OCI-LY3 (cell line): ENCODE results near the gene SASH1.

Experiments
- H2AFZ ChIP-seq: fragments of 200-600, 300-600 bp; shearing (Covaris generic); 2 replicates; pipeline ENCODE4 v1.6.0; 2014; ENCODE audit warnings: antibody characterized with exemption, low read depth, low read length
- H3K27ac ChIP-seq: fragments of 200-600, 300-600 bp; sonication (generic); 2 replicates; pipeline ENCODE4 v1.5.1; 2014; ENCODE audit warnings: mild to moderate bottlenecking, low read length, moderate library complexity, mixed read lengths
- H3K27me3 ChIP-seq: fragments of 200-600, 300-600 bp; sonication (generic); 2 replicates; pipeline ENCODE4 v1.6.1; 2014; ENCODE audit warnings: low read depth, low read length, mixed read lengths
- H3K36me3 ChIP-seq: fragments of 200-600, 300-600 bp; sonication (generic); replicated peaks from 2 replicates; pipeline ENCODE3; 2014; ENCODE audit warnings: low read depth, low read length, mixed read lengths
- H3K4me1 ChIP-seq: fragments of 300-600, 200-600 bp; sonication (generic); 2 replicates; pipeline ENCODE4 v1.6.1; 2014; ENCODE audit warnings: low read length, mixed read lengths
- H3K4me2 ChIP-seq: fragments of 200-600, 300-600 bp; sonication (generic); 2 replicates; pipeline ENCODE4 v1.6.1; 2014; ENCODE audit warnings: low read length, mixed read lengths
- H3K4me3 ChIP-seq: fragments of 300-600, 200-600 bp; sonication (generic); 2 replicates; pipeline ENCODE4 v1.5.1; 2014; ENCODE audit warnings: antibody characterized with exemption, mild to moderate bottlenecking, low read length, moderate library complexity
- H3K79me2 ChIP-seq: fragments of 300-600, 200-600 bp; shearing (Covaris generic); 2 replicates; pipeline ENCODE4 v1.6.1; 2014; ENCODE audit warnings: mild to moderate bottlenecking, low read length, mixed read lengths
- H3K9ac ChIP-seq: fragments of 300-600, 200-600 bp; shearing (Covaris generic); 2 replicates; pipeline ENCODE4 v1.6.0; 2014; ENCODE audit warnings: mild to moderate bottlenecking, low read length, moderate library complexity
- H3K9me3 ChIP-seq: fragments of 200-600, 300-600 bp; shearing (Covaris generic); 2 replicates; pipeline ENCODE4 v1.6.1; 2014; ENCODE audit warnings: low read length, mixed read lengths; ENCODE audit not compliant: insufficient read depth
- H4K20me1 ChIP-seq: fragments of 200-600, 300-600 bp; sonication (generic); 2 replicates; pipeline ENCODE4 v1.6.1; 2016; ENCODE audit warnings: low read length, mixed read lengths; ENCODE audit not compliant: insufficient read depth
- CTCF ChIP-seq: fragments of 200-600, 300-600 bp; sonication (generic); IDR thresholded peaks from 2 replicates; pipeline ENCODE4 v1.5.1; 2014; ENCODE audit warnings: antibody characterized with exemption, low read length, low read depth
- EZH2phosphoT487 ChIP-seq: fragments of 200-600 bp; shearing (Covaris generic); IDR thresholded peaks from 2 replicates; pipeline ENCODE4 v1.6.1; 2018; ENCODE audit warnings: antibody characterized with exemption, mixed run types, low read depth

The SASH1 gene

GRCh38 chr6:148345176-148345575, 2.5 kb downstream of the SASH1 start:
- Histone ChIP-seq H3K79me2 (no peaks in the 10 kb centered on the region), H4K20me1 (no peaks in the 10 kb centered on the region), H2AFZ (no peak overlapping the region), H3K27me3 (0 out of 2 replicates have a peak, but pooled peaks cover 6% of the 10 kb centered on the region), H3K4me3 (no peak overlapping the region), H3K4me2 (no peak overlapping the region), H3K36me3 (no peaks in the 10 kb centered on the region), H3K4me1 (no peaks in the 10 kb centered on the region), H3K27ac (no peak overlapping the region), H3K9me3 (no peaks in the 10 kb centered on the region), H3K9ac (no peak overlapping the region)
- no peak for TF ChIP-seq EZH2phosphoT487
- TF ChIP-seq CTCF, result no peak

- Histone ChIP-seq H3K4me1 (no peaks in the 10 kb centered on the region), H3K79me2 (no peaks in the 10 kb centered on the region), H3K4me3 (no peak overlapping the region), H3K27ac (no peak overlapping the region), H3K36me3 (no peaks in the 10 kb centered on the region), H2AFZ (no peak overlapping the region), H4K20me1 (no peaks in the 10 kb centered on the region), H3K9me3 (no peaks in the 10 kb centered on the region), H3K9ac (no peak overlapping the region), H3K27me3 (0 out of 2 replicates have a peak, but pooled peaks cover 6% of the 10 kb centered on the region), H3K4me2 (no peak overlapping the region)
- TF ChIP-seq CTCF (no peak), EZH2phosphoT487 (no peak)
These were observed 2.9 kb downstream of the SASH1 start for GRCh38 chr6:148345578-148345977.

- H3K9ac ChIP-seq, result no peak overlapping the region
- no peaks in the 10 kb centered on the region for H3K4me1 ChIP-seq
- no peaks in the 10 kb centered on the region for H3K9me3 ChIP-seq
- H3K27ac ChIP-seq, result no peak overlapping the region
- H3K27me3 ChIP-seq, result 0 out of 2 replicates have a peak, but pooled peaks cover 6% of the 10 kb centered on the region
- no peaks in the 10 kb centered on the region for H3K79me2 ChIP-seq
- H3K36me3 ChIP-seq, result no peaks in the 10 kb centered on the region
- no peak overlapping the region for H3K4me3 ChIP-seq
- no peak for TF ChIP-seq EZH2phosphoT487
- no peak for TF ChIP-seq CTCF
- H4K20me1 ChIP-seq, result no peaks in the 10 kb centered on the region
- H2AFZ ChIP-seq, result no peak overlapping the region
- H3K4me2 ChIP-seq, result no peak overlapping the region
These were observed 4.2 kb downstream of the SASH1 start for GRCh38 chr6:148346681-148347440.

GRCh38 chr6:148347441-148348054, 4.9 kb downstream of the SASH1 start:
- Histone ChIP-seq H3K4me1 (no peaks in the 10 kb centered on the region), H3K36me3 (no peaks in the 10 kb centered on the region), H3K27me3 (0 out of 2 replicates have a peak, but pooled peaks cover 6% of the 10 kb centered on the region), H2AFZ (no peak overlapping the region), H3K4me2 (no peak overlapping the region), H3K4me3 (no peak overlapping the region), H4K20me1 (no peaks in the 10 kb centered on the region), H3K27ac (no peak overlapping the region), H3K9me3 (no peaks in the 10 kb centered on the region), H3K79me2 (no peaks in the 10 kb centered on the region), H3K9ac (no peak overlapping the region)
- no peak for TF ChIP-seq EZH2phosphoT487
- no peak for TF ChIP-seq CTCF
